Esophagus squamous epithelium (tissue), 5 donors: ENCODE measurements around the gene SLCO4C1. TPM values are rescaled to one million over a fixed set of nuclear protein-coding genes. Genes with fewer than 3 reads are reported as not detected.

Experiments
- DNase-seq: peaks from one replicate; lab custom pipeline; 2025; lab: John Stamatoyannopoulos, UW
- H3K27ac ChIP-seq, 4 donors: fragments of 200-600 bp; sonication (generic); one replicate each; pipeline ENCODE4 v1.5.1; 2016 to 2019; ENCODE audit warnings: mild to moderate bottlenecking in 1 of 4
- H3K27me3 ChIP-seq, 4 donors: fragments of 200-600 bp; sonication (generic); 1 replicate in 3 of 4; 2 replicates in 1 of 4; pipeline versions ENCODE4 v1.5.1 to v1.6.0; 2017 to 2021; ENCODE audit warnings: antibody characterized with exemption in 1 of 4
- H3K36me3 ChIP-seq, 3 donors: fragments of 200-600 bp; sonication (generic); one replicate each; pipeline ENCODE4 v1.5.1; 2016 to 2019
- H3K4me1 ChIP-seq, 3 donors: fragments of 200-600 bp; sonication (generic); one replicate each; pipeline ENCODE4 v1.5.1; 2017 to 2019
- H3K4me3 ChIP-seq, 4 donors: fragments of 200-600 bp; sonication (generic); 1 replicate in 3 of 4; 2 replicates in 1 of 4; pipeline ENCODE4 v1.5.1; 2016 to 2019; ENCODE audit warnings: mild to moderate bottlenecking in 2 of 4, moderate library complexity in 1 of 4
- H3K9me3 ChIP-seq, 3 donors: fragments of 200-600 bp; sonication (generic); one replicate each; pipeline ENCODE4 v1.5.1; 2016 to 2019
- CTCF ChIP-seq, 6 experiments: fragments of 450-650 bp in 4 of 6; fragments of 200-600 bp in 2 of 6; sonication (generic) in 2 of 6; IDR thresholded peaks; one replicate each; pipeline ENCODE4 v1.5.1; 2016 to 2019; ENCODE audit warnings: antibody characterized with exemption in 6 of 6, mild to moderate bottlenecking in 4 of 6, moderate library complexity in 4 of 6
- POLR2A ChIP-seq, 4 donors: fragments of 450-650 bp; IDR thresholded peaks; one replicate each; pipeline ENCODE4 v1.6.1; 2017; ENCODE audit warnings: antibody characterized with exemption in 4 of 4, mild to moderate bottlenecking in 4 of 4, moderate library complexity in 3 of 4
- WGBS, 2 donors: methylation state at CpG; one replicate each; pipeline ENCODE4 v1.1.5; 2018; 5-methylcytosine and 5-hydroxymethylcytosine counted together
- intact Hi-C: fragments of 100-400 bp; cut with DNase I; formaldehyde crosslinking; loops from one replicate; pipeline ENCODE4 v1.15.0; 2022
- total RNA-seq, 4 donors: library from RNA; depleted of rRNA; stranded (reverse); fragments of >200 nt; gene quantifications; one replicate each; pipeline ENCODE4 v1.1.0, GENCODE V29; 2016
- donor health status: DM: yes; HTN: yes; CAD: no.

SLCO4C1 gene
- total RNA-seq, 4 donors from 2014 or later = 0.19 TPM; not detected in 3

GRCh38 chr5:102271759-102272158, 24.3 kb downstream of the SLCO4C1 start:
- Histone ChIP-seq H3K36me3 (no peaks in the 10 kb centered on the region), H3K27ac (no peak overlapping the region), H3K4me1 (no peaks in the 10 kb centered on the region), H3K4me3 (no peak overlapping the region), H3K9me3 (no peaks in the 10 kb centered on the region), H3K27me3 (no peaks in the 10 kb centered on the region)
- DNase-seq = no peak
- intact Hi-C loops = no loop called here
- 63% methylated on average over 3 of the region's 3 CpGs for WGBS, 2 donors
- TF ChIP-seq POLR2A (IDR thresholded peaks at IDR 0.05) = no peak

GRCh38 chr5:102270036-102270435, 26.0 kb downstream of the SLCO4C1 start:
- TF ChIP-seq POLR2A (IDR thresholded peaks at IDR 0.05) (no peak), CTCF (IDR thresholded peaks at IDR 0.05) (no peak)
- Histone ChIP-seq H3K27me3 (no peaks in the 10 kb centered on the region), H3K36me3 (no peaks in the 10 kb centered on the region), H3K4me3 (no peak overlapping the region), H3K27ac (no peak overlapping the region), H3K4me1 (no peaks in the 10 kb centered on the region), H3K9me3 (no peaks in the 10 kb centered on the region)
- intact Hi-C loops = no loop called here
- DNase-seq = no peak

- Histone ChIP-seq H3K27me3 (no peaks in the 10 kb centered on the region), H3K4me3 (no peak overlapping the region), H3K4me1 (no peaks in the 10 kb centered on the region), H3K36me3 (no peaks in the 10 kb centered on the region), H3K9me3 (no peaks in the 10 kb centered on the region), H3K27ac (no peak overlapping the region)
- intact Hi-C loops = no loop called here
- DNase-seq = no peak
- no peak for TF ChIP-seq POLR2A (IDR thresholded peaks at IDR 0.05)
- no peak for TF ChIP-seq CTCF (IDR thresholded peaks at IDR 0.05)
- 67 to 72% methylated on average over 2 of the region's 2 CpGs for WGBS, 2 donors
Measured at GRCh38 chr5:102262688-102263087, 33.4 kb downstream of the SLCO4C1 start.

DNA sequence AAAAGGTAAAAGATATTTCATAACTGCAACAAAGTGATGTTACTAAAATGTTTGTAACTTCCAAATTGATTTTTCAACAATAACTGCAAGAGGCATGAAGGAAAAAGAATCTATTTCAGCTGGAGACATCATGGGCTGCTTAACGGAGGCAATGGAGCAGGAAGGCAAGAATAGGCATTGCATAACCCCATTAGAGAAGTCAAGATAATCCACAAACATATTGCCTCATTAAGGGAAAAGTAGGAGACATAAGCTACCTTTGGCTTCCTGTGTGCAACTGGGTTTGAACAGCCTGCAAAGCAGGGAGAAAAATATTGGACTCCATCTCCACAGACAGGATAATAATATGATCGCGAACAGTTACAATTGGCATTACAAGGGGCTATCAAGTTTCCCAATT, 46.7 kb downstream of the SLCO4C1 start:
- Histone ChIP-seq H3K4me3 (no peak overlapping the region), H3K27ac (no peak overlapping the region), H3K36me3 (no peaks in the 10 kb centered on the region), H3K9me3 (no peaks in the 10 kb centered on the region), H3K4me1 (no peaks in the 10 kb centered on the region), H3K27me3 (no peaks in the 10 kb centered on the region)
- TF ChIP-seq CTCF (IDR thresholded peaks at IDR 0.05) (no peak), POLR2A (IDR thresholded peaks at IDR 0.05) (no peak)
- DNase-seq = no peak
- intact Hi-C loops = no loop called here
- WGBS, 2 donors = 81 to 88% methylated on average over 3 of the region's 3 CpGs

- intact Hi-C loops = no loop called here
- H3K27me3 ChIP-seq = no peaks in the 10 kb centered on the region
- H3K4me1 ChIP-seq = no peaks in the 10 kb centered on the region
- no peaks in the 10 kb centered on the region for H3K9me3 ChIP-seq
- no peak overlapping the region for H3K4me3 ChIP-seq
- H3K36me3 ChIP-seq = no peaks in the 10 kb centered on the region
- no peak for DNase-seq
- 66 to 84% methylated on average over 2 to 4 of the region's 4 CpGs for WGBS, 2 donors
- H3K27ac ChIP-seq = no peak overlapping the region
- no peak for TF ChIP-seq POLR2A (IDR thresholded peaks at IDR 0.05)
- TF ChIP-seq CTCF (IDR thresholded peaks at IDR 0.05) = no peak
Measured at GRCh38 chr5:102243213-102243612, 52.9 kb downstream of the SLCO4C1 start.

- Histone ChIP-seq H3K27me3 (no peaks in the 10 kb centered on the region), H3K27ac (no peak overlapping the region), H3K4me3 (no peak overlapping the region), H3K4me1 (no peaks in the 10 kb centered on the region), H3K9me3 (no peaks in the 10 kb centered on the region), H3K36me3 (no peaks in the 10 kb centered on the region)
- intact Hi-C loops = no loop called here
- TF ChIP-seq POLR2A (IDR thresholded peaks at IDR 0.05) (no peak), CTCF (IDR thresholded peaks at IDR 0.05) (no peak)
- DNase-seq = no peak
- 71 to 75% methylated on average over 1 of the region's 1 CpG for WGBS, 2 donors
Measured at GRCh38 chr5:102241809-102242421, 54.2 kb downstream of the SLCO4C1 start.
